Measurements from ENCODE around the gene RABGEF1. TPM values are rescaled to one million over a fixed set of nuclear protein-coding genes. Genes with fewer than 3 reads are reported as not detected.
"Not testable (repeated sequence)": the region's sequence is repeated elsewhere in the genome, so short reads cannot be mapped to it uniquely, and the experiment has no call there.

The RABGEF1 gene
- total and polyA plus RNA-seq, 7 donors, result 12.0 to 23.2 (median 18.7) TPM

DNA sequence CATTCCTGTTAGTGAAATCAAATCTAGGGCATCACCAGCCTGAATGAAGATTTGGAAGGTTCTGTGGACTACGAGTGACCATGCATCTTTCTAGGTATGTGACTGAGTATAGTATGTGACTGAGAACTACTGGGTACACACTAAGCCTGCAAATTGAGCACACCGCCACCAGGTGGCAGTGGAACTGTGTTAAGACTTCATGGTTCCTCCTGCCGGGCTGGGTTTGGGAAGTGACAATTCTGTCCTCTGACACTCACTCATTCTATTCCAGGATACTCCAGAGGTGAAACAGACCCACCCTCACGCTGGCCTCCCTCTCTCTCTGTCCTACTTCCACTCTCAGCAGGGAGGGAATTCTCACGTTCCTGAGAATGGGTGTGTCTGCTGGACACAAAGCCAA lies 96.5 kb downstream of the RABGEF1 start:
- ATAC-seq, result no peak
- intact Hi-C loops (cut with DNase I), result no loop called here
- H3K4me1 ChIP-seq, result no peaks in the 10 kb centered on the region

GRCh38 chr7:66837661-66838060 lies 97.1 kb downstream of the RABGEF1 start:
- ATAC-seq (no peak), DNase-seq (no peak)
- Histone ChIP-seq H3K36me3 (ENCODE audit: insufficient read depth in 1 of 2, low read depth in 1 of 2) (no peaks in the 10 kb centered on the region), H3K4me3 (no peak overlapping the region), H3K9me3 (no peaks in the 10 kb centered on the region), H3K4me1 (no peaks in the 10 kb centered on the region), H3K27ac (no peak overlapping the region), H3K27me3 (ENCODE audit: insufficient read depth in 3 of 3, low read length in 2 of 3) (no peaks in the 10 kb centered on the region)
- intact Hi-C loops (cut with DNase I), result no loop called here
- TF ChIP-seq CTCF (IDR thresholded peaks at IDR 0.05), result no peak
- WGBS, 3 donors, result 86 to 87% (median 86%) methylated on average over 9 of the region's 9 CpGs

More for the DNA sequence above, 96.5 kb downstream of the RABGEF1 start:
- Histone ChIP-seq H3K27ac (no peak overlapping the region), H3K9me3 (no peaks in the 10 kb centered on the region), H3K27me3 (ENCODE audit: insufficient read depth in 3 of 3, low read length in 2 of 3) (no peaks in the 10 kb centered on the region), H3K36me3 (ENCODE audit: insufficient read depth in 1 of 2, low read depth in 1 of 2) (no peaks in the 10 kb centered on the region), H3K4me3 (no peak overlapping the region)
- no peak for TF ChIP-seq CTCF (IDR thresholded peaks at IDR 0.05)
- WGBS, 3 donors, result 30 to 38% (median 38%) methylated on average over 5 of the region's 5 CpGs
- no peak for DNase-seq

DNA sequence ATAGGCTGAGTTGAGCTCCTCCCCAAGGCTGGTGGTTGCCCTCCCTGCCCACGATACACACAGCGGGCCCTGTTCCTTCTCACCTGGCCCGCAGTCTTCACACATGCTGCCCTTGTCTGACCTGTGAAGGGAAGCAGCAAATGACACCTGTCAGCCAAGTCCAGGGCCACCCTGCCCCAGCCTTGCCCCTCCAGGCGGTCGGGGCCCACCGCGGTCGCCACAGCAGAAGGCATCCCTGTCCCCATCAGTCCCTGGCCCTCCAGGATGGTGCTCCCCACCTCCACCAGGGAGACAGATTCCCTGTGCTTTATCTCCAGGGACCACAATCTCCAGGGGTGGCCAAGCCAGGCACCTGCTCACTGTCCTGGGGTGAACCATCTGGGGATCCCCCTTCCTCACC lies 99.3 kb downstream of the RABGEF1 start:
- H3K27me3 ChIP-seq (ENCODE audit: insufficient read depth in 3 of 3, low read length in 2 of 3), result no peaks in the 10 kb centered on the region
- H3K27ac ChIP-seq, result no peak overlapping the region
- no peaks in the 10 kb centered on the region for H3K4me1 ChIP-seq
- H3K4me3 ChIP-seq, result no peak overlapping the region
- H3K9me3 ChIP-seq, result no peaks in the 10 kb centered on the region
- intact Hi-C loops (cut with DNase I), result no loop called here
- 81 to 85% (median 83%) methylated on average over 8 of the region's 8 CpGs for WGBS, 3 donors
- no peaks in the 10 kb centered on the region for H3K36me3 ChIP-seq (ENCODE audit: insufficient read depth in 1 of 2, low read depth in 1 of 2)
- DNase-seq, result no peak
- no peak for TF ChIP-seq CTCF (IDR thresholded peaks at IDR 0.05)
- no peak for ATAC-seq

- Histone ChIP-seq H3K4me3 (no peak overlapping the region), H3K4me1 (no peaks in the 10 kb centered on the region), H3K9me3 (no peaks in the 10 kb centered on the region), H3K27me3 (ENCODE audit: insufficient read depth in 3 of 3, low read length in 2 of 3) (no peaks in the 10 kb centered on the region), H3K27ac (no peak overlapping the region), H3K36me3 (ENCODE audit: insufficient read depth in 1 of 2, low read depth in 1 of 2) (no peaks in the 10 kb centered on the region)
- intact Hi-C loops (cut with DNase I), result no loop called here
- ATAC-seq, result no peak
- TF ChIP-seq CTCF (IDR thresholded peaks at IDR 0.05), result no peak
- WGBS, 3 donors, result 85 to 92% (median 89%) methylated on average over 5 of the region's 5 CpGs
- no peak for DNase-seq
Measured at GRCh38 chr7:66840316-66840715, 99.8 kb downstream of the RABGEF1 start.

DNA sequence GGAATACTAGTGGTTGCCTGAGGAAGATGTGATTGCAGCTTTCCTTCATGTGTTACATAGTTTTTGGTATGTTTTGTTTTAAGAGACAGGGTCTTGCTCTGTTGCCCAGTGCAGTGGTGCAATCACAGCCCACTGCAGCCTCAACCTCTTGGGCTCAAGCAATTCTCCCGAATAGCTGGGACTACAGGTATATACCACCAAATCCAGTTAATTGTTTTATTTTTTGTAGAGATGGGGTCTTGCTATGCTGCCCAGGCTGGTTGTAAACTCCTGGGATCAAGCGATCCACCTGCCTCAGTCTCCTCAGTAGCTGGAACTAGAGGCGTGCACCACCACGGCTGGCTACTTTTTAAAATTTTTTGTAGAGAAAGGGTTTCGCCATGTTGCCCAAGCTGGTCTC lies 101.4 kb downstream of the RABGEF1 start:
- WGBS, 3 donors, result 77 to 87% (median 82%) methylated on average over 5 of the region's 5 CpGs
- peaks cover 4% of the 10 kb centered on the region for H3K4me1 ChIP-seq
- H3K36me3 ChIP-seq (ENCODE audit: insufficient read depth in 1 of 2, low read depth in 1 of 2), result no peaks in the 10 kb centered on the region
- ATAC-seq (no peak), DNase-seq (no peak)
- no peak for TF ChIP-seq CTCF (IDR thresholded peaks at IDR 0.05)
- H3K27ac ChIP-seq, result no peak overlapping the region
- H3K27me3 ChIP-seq (ENCODE audit: insufficient read depth in 3 of 3, low read length in 2 of 3), result no peaks in the 10 kb centered on the region
- H3K9me3 ChIP-seq, result no peaks in the 10 kb centered on the region
- no peak overlapping the region for H3K4me3 ChIP-seq
- intact Hi-C loops (cut with DNase I), result no loop called here

GRCh38 chr7:66843492-66843891 lies 103.0 kb downstream of the RABGEF1 start:
- H3K4me1 ChIP-seq; H3K27me3 ChIP-seq (ENCODE audit: insufficient read depth in 3 of 3, low read length in 2 of 3); ATAC-seq; H3K9me3 ChIP-seq; H3K36me3 ChIP-seq (ENCODE audit: insufficient read depth in 1 of 2, low read depth in 1 of 2); H3K27ac ChIP-seq; DNase-seq; intact Hi-C loops (cut with DNase I): not testable (repeated sequence)
- WGBS, 3 donors, result 66 to 69% (median 68%) methylated on average over 7 of the region's 7 CpGs
- H3K4me3 ChIP-seq, result peak overlapping the region; percentile 89

Data from psoas muscle (tissue), 8 donors.